Hematopoietic multipotent progenitor cell treated with erythropoietin and hydrocortisone succinate and interleukin-3 and kit ligand, for 6 days (in vitro differentiated cells): ENCODE results near the gene SPDYE16.
A peak's percentile ranks its signal among the peaks of the same experiment; 100 is the strongest.
"Not testable (repeated sequence)": the region's sequence is repeated elsewhere in the genome, so short reads cannot be mapped to it uniquely, and the experiment has no call there.

ENCODE experiments used
- DNase-seq: peaks from one replicate; pipeline ENCODE4 v3.0.0-alpha.2; 2015

Gene SPDYE16, protein sequence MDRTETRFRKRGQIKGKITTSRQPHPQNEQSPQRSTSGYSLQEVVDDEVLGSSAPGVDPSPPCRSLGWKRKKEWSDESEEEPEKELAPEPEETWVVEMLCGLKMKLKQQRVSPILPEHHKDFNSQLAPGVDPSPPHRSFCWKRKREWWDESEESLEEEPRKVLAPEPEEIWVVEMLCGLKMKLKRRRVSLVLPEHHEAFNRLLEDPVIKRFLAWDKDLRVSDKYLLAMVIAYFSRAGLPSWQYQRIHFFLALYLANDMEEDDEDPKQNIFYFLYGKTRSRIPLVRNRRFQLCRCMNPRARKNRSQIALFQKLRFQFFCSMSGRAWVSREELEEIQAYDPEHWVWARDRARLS

DNA sequence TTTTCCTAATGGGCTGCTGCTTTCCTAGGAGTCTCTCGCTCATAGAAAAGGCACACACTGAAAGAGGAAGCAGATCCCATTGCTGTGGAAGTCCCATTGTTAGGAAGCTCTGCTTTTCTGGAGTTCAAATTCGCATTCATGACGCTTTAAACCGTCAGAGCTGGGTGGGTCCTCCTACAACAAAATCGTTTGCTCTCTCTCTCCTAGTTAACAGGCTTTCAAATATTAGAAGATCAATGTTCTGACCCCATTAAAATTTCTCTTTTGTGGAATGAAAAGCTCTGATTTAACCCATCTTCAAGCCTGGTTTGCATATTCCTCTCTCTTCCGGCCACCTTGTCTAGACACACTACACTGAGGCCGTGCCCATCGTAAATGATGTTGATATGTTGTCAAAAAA, at the start of gene SPDYE16:
Gene SPDYE16, minus strand, starts transcription at position 101 of the 400 bp plus-strand sequence. CDS start 1,838 bp downstream, outside the sequence.
- not testable (repeated sequence) for DNase-seq

GRCh38 chr7:76592694-76593093, 49.6 kb upstream of the SPDYE16 start:
- DNase-seq: not testable (repeated sequence)

DNA sequence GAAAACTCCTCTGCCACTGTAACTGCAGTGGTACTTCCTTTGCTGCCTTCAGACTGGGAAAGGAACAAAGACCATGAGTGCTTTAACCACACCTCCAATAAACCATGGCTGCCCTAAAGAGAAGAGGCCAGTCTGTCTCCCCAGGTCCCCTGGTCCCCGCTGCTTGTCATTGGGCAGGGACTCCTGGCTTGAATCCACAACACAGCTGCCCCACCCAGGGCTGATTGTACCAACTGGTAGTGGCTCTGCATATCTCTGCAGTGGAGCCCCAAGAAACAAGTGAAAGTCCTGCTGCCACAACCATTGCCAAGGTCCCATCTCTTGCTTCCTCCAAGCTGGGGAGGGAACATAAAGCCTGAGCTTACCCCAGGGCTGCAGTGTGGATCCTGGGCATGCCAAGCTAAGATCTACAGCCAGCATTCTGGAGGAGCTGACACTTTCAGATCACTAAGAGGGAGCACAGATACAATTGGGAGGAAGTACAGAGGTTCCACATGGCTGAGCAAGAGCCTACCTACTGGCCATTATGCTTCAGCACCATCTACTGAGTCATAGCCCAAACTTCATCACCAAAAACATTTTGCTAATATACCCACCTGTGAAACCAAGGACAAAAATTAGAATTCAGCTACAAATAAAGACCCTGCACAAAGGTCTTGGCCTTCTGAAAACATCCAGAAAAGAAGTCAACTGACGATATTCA, 48.7 kb upstream of the SPDYE16 start:
- DNase-seq: peak; percentile 66

DNA sequence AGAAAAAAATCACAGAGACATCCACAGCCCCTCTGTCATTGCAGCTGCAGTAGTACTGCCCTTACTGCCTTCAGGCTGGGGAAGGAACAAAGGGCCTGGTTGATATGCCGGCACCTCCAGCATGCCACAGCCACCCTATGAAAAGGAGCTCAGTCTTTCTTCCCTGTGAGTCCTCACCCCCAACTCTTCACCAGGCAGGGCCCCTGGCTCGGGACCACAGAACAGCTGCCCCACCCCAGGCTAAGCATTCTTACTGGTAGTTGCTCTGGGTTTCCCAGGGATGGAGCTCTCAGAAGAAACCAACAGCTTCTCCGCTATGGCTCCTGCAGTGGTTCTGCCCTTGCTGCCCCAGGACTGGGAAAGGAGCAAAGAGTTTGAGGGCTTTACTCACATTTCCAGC, 47.9 kb upstream of the SPDYE16 start:
- not testable (repeated sequence) for DNase-seq

- DNase-seq: not testable (repeated sequence)
These were observed 45.5 kb upstream of the SPDYE16 start for GRCh38 chr7:76588586-76588985.

DNA sequence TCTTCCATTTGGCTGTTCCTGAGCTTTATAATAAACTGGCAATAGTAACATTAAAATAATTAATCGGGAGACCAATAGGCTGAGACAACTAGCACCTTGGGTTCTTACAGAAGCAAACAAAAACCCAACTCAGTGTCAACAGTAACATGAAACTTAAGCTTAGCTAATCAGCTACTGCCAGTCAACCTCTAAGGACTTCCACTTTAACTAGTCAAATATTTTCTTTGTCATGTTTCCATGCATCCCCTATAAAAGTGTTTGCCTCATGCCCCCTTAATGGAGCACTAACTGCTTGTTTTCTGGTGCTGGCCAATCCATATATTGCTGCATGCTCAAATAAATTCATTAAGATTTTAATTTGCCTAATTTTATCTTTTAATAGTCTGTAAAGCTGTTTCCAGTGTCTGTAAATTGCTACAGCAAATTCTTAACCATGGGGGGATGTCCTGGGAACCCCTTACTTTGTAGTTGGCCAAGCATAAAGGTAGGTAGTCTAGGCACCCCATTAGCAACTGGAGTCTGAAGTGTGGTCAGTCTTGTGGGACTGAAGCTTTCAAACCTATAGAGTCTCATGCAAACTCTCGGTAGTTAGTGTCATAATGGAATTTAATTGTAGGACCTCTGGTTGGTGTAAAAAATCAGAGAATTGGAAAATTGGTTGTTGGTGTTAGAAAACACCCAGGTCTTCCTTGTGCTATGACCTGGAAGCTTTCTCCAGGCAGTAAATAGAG, 43.7 kb upstream of the SPDYE16 start:
- DNase-seq: not testable (repeated sequence)

DNA sequence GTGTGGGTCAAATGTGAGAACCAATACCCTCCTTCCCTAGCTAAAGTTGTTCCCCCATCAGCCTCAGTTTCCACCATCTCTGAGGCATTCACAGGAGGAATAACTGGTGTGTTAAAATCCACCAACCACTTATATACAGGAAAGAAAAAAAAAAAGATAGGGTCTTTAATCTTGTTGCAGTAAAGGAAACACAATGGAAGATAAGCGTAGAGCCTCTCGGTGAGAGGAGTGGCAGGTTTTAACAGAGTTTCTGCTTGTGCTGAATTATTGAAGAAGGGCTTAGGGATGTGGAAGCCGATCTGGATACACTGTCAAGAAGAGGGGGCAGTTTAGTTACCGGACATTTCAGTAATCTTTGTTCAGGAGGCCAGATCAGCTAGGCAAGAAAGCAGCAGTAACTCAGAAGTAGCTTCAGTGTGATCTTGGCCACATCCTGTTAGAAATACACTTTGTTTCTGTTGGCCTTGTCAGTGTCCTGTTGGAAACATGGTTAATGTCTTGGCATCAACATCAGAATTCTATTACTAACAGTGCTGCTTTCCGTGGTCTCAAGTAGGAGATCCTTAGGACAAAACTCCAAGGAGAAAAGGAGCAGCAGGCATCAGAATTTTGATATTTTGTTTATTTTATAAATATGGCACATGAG, 40.7 kb upstream of the SPDYE16 start:
- peak; percentile 24 for DNase-seq

DNA sequence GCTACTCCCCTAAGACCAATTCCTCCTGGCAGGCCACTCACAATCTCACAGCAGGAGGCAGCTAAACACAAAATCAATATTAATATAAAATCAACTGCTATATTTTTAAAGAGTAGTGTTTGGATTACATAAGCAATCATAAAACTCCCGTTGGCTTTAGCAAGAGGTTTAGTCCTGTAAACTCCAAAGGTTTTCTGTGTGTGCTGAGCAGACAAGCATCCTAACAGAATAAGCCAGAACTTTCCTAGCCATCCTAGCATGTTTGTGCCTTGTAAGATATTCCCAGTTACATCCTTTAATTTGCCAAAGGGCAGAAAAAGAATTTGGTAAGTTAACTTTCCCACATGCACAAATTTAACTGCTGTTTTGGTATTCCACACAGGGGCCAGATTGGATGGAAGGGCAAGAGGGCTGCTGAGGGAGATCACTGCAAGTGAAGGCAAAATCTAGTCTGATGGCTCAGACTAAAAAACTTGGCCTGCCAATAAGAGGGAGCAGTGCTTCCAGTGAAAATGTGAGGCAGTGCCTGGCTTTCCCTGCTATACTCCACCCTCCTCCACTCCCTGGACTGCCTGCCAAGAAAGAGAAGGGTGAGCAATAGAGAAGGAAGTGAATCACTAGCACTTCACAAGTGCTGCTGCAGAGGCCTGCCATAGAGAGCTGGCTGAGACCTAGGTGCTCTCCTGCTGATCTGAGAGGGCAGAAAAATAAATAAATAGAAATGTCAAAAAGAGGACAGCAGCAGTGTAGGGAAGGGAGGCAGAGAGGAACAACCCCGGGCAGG, 39.9 kb upstream of the SPDYE16 start:
- peak; percentile 23 for DNase-seq

- DNase-seq: not testable (repeated sequence)
These were observed 33.0 kb upstream of the SPDYE16 start for GRCh38 chr7:76575919-76576655.

DNA sequence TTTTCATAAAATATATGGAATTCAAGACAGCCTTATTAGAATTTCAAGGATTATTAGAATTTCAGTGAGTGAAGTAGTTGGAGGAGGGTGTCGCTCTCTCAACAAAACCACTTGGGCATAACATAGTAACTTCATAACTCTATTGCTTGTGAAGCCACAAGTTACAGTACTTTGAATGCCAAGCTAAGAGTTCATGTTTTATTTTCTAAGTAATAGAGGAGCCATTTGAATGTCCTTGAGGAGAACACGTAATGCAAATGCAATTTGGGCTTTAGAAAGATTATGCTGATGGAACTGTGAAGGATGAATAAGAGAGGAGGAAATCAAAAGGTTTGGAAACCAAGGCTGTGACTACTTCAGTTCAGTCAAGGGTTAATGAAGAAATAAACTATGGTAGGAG, 32.3 kb upstream of the SPDYE16 start:
- not testable (repeated sequence) for DNase-seq

GRCh38 chr7:76572296-76572695, 29.2 kb upstream of the SPDYE16 start:
- not testable (repeated sequence) for DNase-seq

DNA sequence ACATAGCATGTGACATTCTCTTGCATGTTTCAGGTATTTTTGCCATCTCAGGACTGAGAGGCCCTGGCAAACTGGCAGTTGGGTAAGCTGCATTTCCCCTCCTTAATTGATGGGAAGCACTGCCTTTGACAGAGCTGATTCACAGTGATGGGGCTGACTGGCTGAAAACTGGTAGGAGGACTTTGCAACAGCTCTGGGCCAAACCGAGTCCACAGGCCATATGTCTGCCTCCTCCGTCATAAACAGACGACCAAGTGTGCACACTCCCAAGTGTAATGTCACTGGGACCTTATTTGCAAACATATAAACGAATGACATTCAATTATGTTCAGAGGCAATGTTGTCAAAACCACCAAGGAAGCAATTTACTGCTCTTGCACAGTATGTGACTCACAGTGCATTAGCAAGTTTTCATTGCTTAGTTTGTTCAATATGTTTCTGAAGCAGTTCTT, 27.3 kb upstream of the SPDYE16 start:
- not testable (repeated sequence) for DNase-seq

- not testable (repeated sequence) for DNase-seq
These were observed 25.6 kb upstream of the SPDYE16 start for GRCh38 chr7:76568742-76569141.

- DNase-seq: not testable (repeated sequence)
These were observed 24.7 kb upstream of the SPDYE16 start for GRCh38 chr7:76567753-76568152.

GRCh38 chr7:76567311-76567710, 24.2 kb upstream of the SPDYE16 start:
- DNase-seq: not testable (repeated sequence)

DNA sequence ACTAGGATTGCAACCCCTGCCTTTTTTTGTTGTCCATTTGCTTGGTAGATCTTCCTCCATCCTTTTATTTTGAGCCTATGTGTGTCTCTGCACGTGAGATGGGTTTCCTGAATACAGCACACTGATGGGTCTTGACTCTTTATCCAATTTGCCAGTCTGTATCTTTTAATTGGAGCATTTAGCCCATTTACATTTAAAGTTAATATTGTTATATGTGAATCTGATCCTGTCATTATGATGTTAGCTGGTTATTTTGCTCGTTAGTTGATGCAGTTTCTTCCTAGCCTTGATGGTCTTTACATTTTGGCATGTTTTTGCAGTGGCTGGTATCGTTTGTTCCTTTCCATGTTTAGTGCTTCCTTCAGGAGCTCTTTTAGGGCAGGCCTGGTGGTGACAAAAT, 21.9 kb upstream of the SPDYE16 start:
- not testable (repeated sequence) for DNase-seq

GRCh38 chr7:76561342-76561741, 18.2 kb upstream of the SPDYE16 start:
- not testable (repeated sequence) for DNase-seq

GRCh38 chr7:76560157-76560556, 17.1 kb upstream of the SPDYE16 start:
- not testable (repeated sequence) for DNase-seq

DNA sequence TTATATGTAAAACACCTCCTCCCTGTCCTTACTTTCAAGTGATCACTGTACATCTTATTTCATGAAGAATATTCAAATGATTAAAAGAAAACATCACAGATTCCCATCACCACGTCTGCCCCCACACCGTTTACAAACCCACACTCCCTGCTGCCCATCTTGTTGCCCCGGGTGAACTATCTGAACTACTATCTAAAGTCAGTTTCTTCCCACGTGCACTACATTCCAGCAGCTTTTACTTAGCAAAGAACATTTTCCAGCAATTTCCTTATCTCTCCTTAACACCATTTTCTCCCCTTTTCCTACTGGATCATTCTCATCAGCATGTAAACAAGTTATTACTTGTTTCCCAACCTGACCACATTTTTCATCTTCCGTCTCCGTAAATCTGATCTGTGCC, 16.6 kb upstream of the SPDYE16 start:
- DNase-seq: not testable (repeated sequence)

- DNase-seq: not testable (repeated sequence)
These were observed 8.9 kb upstream of the SPDYE16 start for GRCh38 chr7:76551992-76552391.

DNA sequence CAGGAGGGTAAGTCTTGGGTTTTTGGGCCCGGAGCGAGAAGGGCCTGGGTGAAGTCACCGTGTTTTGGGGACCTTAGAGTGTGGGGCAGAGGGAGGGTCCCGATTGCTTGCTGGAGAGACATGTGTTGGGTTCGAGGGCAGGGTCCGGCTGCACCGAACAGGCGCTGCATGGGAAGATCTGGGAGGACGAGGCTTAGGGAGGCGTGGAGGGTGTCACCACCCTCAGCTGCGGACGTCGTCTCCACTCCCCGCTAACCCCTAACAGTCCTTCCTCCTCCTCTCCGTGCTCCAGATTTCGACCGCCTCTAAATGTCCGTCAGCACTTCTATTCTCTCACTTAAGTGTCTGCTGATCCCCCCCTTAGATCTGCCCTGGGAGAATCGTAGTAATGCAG, 6.8 kb upstream of the SPDYE16 start:
- DNase-seq: peak; percentile 13
